ENCODE data around the gene SCD5. TPM values are rescaled to one million over a fixed set of nuclear protein-coding genes. Genes with fewer than 3 reads are reported as not detected.
A peak's percentile ranks its signal among the peaks of the same experiment; 100 is the strongest.

The SCD5 gene
- total and polyA plus RNA-seq, 2 donors from 2014 or later: 41.2 to 55.7 TPM

DNA sequence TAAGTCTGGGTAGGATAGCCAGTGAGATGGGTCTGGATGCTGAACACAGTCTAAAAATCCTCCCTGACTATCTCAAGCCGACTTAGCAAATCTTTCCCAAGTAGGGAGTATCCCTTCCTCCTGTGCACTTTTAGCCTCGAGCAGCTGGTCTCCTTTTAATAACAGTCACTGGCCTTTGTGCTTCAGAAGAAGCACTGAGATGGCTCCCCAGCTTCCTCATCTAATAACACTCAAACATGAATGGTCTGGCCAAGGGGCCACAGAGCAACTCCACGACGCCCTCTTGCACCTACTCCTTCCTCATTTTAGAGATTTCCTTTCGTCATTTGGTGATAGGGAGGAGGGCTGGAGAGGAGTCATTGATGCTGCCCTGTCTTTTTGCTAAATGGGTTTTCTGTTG lies 158.1 kb downstream of the SCD5 start:
- Histone ChIP-seq H3K9me3 (ENCODE audit: control insufficient read depth in 2 of 3, insufficient read depth in 1 of 3, low read length in 3 of 3) (no peaks in the 10 kb centered on the region), H3K4me3 (ENCODE audit: low read length in 3 of 3) (no peak overlapping the region), H3K9ac (ENCODE audit: low read length in 3 of 3) (no peak overlapping the region), H3K27me3 (ENCODE audit: control insufficient read depth, insufficient read depth, low read length) (no peaks in the 10 kb centered on the region), H3K36me3 (ENCODE audit: control insufficient read depth in 2 of 3, insufficient read depth in 3 of 3, low read length in 3 of 3) (no peaks in the 10 kb centered on the region), H3K4me1 (ENCODE audit: control insufficient read depth in 2 of 3, insufficient read depth in 2 of 3, low read depth in 1 of 3, low read length in 3 of 3) (no peaks in the 10 kb centered on the region), H3K27ac (ENCODE audit: low read depth in 2 of 2, low read length in 2 of 2) (no peak overlapping the region)
- DNase-seq (peak in 1 of 5 donors; percentile 29), FAIRE-seq (no peak)
- intact Hi-C loops (cut with DNase I): no loop called here
- TF ChIP-seq, protein P1, sequence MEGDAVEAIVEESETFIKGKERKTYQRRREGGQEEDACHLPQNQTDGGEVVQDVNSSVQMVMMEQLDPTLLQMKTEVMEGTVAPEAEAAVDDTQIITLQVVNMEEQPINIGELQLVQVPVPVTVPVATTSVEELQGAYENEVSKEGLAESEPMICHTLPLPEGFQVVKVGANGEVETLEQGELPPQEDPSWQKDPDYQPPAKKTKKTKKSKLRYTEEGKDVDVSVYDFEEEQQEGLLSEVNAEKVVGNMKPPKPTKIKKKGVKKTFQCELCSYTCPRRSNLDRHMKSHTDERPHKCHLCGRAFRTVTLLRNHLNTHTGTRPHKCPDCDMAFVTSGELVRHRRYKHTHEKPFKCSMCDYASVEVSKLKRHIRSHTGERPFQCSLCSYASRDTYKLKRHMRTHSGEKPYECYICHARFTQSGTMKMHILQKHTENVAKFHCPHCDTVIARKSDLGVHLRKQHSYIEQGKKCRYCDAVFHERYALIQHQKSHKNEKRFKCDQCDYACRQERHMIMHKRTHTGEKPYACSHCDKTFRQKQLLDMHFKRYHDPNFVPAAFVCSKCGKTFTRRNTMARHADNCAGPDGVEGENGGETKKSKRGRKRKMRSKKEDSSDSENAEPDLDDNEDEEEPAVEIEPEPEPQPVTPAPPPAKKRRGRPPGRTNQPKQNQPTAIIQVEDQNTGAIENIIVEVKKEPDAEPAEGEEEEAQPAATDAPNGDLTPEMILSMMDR (IDR thresholded peaks at IDR 0.05; ENCODE audit: borderline replicate concordance, extremely low read depth, insufficient read depth): no peak

DNA sequence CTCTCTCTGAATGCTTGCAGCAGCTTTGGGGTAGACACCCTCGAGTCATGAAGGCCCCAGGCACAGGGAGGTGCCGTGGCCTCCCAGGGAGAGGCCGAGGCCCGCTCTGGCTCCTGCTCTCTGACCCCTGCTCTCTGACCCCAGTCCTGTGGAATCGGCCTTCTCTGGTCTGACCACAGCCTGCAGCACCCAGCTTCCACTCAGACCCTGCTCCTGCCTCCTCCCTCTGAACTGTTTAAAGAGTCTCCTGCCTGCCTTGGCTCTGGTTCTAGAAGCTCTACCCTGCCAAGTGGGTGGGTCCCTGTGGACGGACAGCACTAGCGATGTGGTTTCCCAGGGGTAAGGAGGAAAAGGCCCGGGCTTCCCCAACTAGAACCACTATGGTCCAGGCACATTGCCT lies 158.6 kb downstream of the SCD5 start:
- DNase-seq (peak in 1 of 5 donors; percentile 61), FAIRE-seq (no peak)
- Histone ChIP-seq H3K27ac (ENCODE audit: low read depth in 2 of 2, low read length in 2 of 2) (no peak overlapping the region), H3K4me3 (ENCODE audit: low read length in 3 of 3) (no peak overlapping the region), H3K27me3 (ENCODE audit: control insufficient read depth, insufficient read depth, low read length) (no peaks in the 10 kb centered on the region), H3K4me1 (ENCODE audit: control insufficient read depth in 2 of 3, insufficient read depth in 2 of 3, low read depth in 1 of 3, low read length in 3 of 3) (no peaks in the 10 kb centered on the region), H3K9me3 (ENCODE audit: control insufficient read depth in 2 of 3, insufficient read depth in 1 of 3, low read length in 3 of 3) (no peaks in the 10 kb centered on the region), H3K36me3 (ENCODE audit: control insufficient read depth in 2 of 3, insufficient read depth in 3 of 3, low read length in 3 of 3) (peaks cover 0 to under 1% (median 0%) of the 10 kb centered on the region in 3 donors), H3K9ac (ENCODE audit: low read length in 3 of 3) (no peak overlapping the region)
- intact Hi-C loops (cut with DNase I): no loop called here
- TF ChIP-seq, protein P1 (IDR thresholded peaks at IDR 0.05; ENCODE audit: borderline replicate concordance, extremely low read depth, insufficient read depth): no peak

DNA sequence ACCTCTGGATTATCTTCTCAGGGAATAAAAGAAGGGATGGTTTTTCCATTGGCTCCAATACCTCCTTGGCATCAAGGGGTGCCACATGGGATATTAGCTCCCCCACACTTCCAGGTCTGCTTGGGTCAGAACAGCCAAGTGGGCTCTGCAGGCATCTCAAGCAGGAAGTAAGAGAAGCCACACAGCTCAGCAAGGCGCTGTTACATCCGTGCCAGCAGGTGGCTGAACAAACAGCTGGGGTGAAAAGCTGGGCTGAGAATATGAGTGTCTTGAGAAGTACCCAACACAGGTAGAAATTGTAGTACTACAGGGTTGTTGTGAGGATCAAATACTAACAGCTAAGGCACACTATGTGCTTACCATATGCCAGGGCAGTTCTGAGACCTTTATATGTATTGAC lies 160.1 kb downstream of the SCD5 start:
- Histone ChIP-seq H3K9me3 (ENCODE audit: control insufficient read depth in 2 of 3, insufficient read depth in 1 of 3, low read length in 3 of 3) (no peaks in the 10 kb centered on the region), H3K36me3 (ENCODE audit: control insufficient read depth in 2 of 3, insufficient read depth in 3 of 3, low read length in 3 of 3) (peaks cover 0 to 4% (median 0%) of the 10 kb centered on the region in 3 donors), H3K4me3 (ENCODE audit: low read length in 3 of 3) (no peak overlapping the region), H3K27ac (ENCODE audit: low read depth in 2 of 2, low read length in 2 of 2) (no peak overlapping the region), H3K4me1 (ENCODE audit: control insufficient read depth in 2 of 3, insufficient read depth in 2 of 3, low read depth in 1 of 3, low read length in 3 of 3) (no peaks in the 10 kb centered on the region), H3K27me3 (ENCODE audit: control insufficient read depth, insufficient read depth, low read length) (no peaks in the 10 kb centered on the region), H3K9ac (ENCODE audit: low read length in 3 of 3) (no peak overlapping the region)
- intact Hi-C loops (cut with DNase I): no loop called here
- no peak for FAIRE-seq
- no peak for DNase-seq
- TF ChIP-seq, protein P1 (IDR thresholded peaks at IDR 0.05; ENCODE audit: borderline replicate concordance, extremely low read depth, insufficient read depth): no peak

DNA sequence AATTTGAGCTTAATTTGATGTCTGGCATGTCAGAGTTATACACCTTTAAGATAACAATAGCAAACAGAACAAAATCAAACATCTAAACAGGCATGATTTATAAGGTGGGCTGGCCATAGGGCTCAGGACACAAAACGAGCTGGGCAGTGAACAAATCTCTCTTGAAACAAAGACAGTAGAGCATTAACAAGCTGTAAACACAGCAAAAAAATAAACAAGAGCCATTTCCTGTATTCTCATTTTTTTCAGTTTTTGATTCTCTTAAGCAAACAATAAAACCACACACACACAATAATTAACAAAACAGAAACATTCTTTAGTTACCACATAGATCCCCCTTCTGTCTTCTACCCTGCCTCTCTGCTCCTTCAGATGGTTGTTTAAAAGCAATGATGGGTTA lies 168.5 kb downstream of the SCD5 start:
- FAIRE-seq: no peak
- Histone ChIP-seq H3K36me3 (ENCODE audit: control insufficient read depth in 2 of 3, insufficient read depth in 3 of 3, low read length in 3 of 3) (peaks cover 0 to 4% (median 0%) of the 10 kb centered on the region in 3 donors), H3K4me3 (ENCODE audit: low read length in 3 of 3) (no peak overlapping the region), H3K9me3 (ENCODE audit: control insufficient read depth in 2 of 3, insufficient read depth in 1 of 3, low read length in 3 of 3) (no peaks in the 10 kb centered on the region), H3K27me3 (ENCODE audit: control insufficient read depth, insufficient read depth, low read length) (no peaks in the 10 kb centered on the region), H3K4me1 (ENCODE audit: control insufficient read depth in 2 of 3, insufficient read depth in 2 of 3, low read depth in 1 of 3, low read length in 3 of 3) (no peaks in the 10 kb centered on the region), H3K9ac (ENCODE audit: low read length in 3 of 3) (no peak overlapping the region), H3K27ac (ENCODE audit: low read depth in 2 of 2, low read length in 2 of 2) (no peak overlapping the region)
- DNase-seq: peak in 1 of 5 donors; percentile 18
- intact Hi-C loops (cut with DNase I): no loop called here
- TF ChIP-seq, protein P1 (IDR thresholded peaks at IDR 0.05; ENCODE audit: borderline replicate concordance, extremely low read depth, insufficient read depth): no peak
